ENCODE measurements around the gene PLD2.
"Not testable (repeated sequence)": the region's sequence is repeated elsewhere in the genome, so short reads cannot be mapped to it uniquely, and the experiment has no call there.

PLD2 gene

DNA sequence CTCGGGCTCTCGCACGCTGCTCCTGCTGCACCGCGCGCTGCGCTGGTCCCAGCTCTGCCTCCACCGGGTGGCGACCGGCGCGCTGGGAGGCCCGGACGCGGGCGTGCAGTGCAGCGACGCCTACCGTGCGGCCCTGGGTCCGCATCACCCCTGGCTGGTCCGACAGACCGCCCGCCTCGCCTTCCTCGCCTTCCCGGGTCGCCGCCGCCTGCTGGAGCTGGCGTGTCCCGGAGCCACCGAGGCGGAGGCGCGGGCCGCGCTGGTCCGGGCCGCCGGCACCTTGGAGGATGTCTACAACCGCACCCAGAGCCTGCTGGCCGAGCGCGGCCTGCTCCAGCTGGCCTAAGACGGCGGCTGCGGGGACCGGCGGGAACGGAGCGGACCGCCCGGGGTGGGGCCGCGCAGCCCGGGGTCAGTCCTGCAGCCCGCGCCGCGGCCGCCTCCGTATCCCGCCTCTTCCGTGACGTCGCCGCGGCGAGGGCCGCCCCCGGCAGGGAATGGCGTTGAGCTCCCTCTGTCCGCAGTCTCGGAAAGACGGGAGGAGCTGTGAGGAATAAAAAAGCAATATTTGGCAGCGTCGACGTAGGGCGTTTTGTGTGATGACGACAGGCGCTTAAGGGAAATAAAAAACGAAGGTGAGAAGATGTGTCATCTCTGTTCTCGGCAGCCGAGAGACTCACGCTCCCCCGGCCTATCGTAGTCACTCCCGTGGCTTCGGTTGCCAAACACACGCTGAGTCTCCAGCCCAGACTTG lies 16.8 kb upstream of the PLD2 start:
- DNase-seq: peak; percentile 80

DNA sequence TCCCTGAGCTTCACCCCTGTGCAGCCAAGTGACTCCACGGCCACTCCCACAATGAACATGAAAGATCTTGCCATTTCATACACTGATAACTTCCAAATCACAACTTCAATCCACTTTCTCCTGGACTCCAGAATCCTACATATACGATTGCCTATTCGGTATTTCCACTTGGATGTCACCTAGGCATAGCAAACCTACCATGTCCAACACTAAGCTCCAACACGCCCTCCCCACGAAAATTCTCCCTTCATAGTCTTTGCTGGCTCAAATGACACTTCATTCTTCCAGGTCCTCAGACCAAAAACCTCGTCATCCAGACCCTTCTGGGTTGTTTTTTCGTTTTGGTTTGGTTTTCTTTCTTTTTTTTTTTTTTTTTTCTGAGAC lies 16.3 kb upstream of the PLD2 start:
- no peak for DNase-seq

DNA sequence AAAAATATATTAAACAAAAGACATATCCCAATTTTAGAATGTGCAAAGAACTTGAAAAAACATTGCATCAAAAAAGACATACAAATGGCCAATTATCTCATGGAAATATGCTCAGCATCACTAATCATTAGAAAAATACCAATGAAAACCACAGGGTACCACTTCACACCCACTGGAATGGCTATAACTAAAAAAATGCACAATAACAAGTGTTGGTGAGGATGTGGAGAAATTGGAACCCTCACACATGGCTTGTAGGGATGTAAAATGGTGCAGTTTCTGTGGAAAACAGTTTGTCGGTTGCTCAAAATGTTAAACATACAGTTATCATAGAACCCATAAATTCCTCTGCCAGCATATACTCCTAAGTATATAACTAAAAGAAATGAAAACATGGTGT lies 11.8 kb upstream of the PLD2 start:
- no peak for DNase-seq

DNA sequence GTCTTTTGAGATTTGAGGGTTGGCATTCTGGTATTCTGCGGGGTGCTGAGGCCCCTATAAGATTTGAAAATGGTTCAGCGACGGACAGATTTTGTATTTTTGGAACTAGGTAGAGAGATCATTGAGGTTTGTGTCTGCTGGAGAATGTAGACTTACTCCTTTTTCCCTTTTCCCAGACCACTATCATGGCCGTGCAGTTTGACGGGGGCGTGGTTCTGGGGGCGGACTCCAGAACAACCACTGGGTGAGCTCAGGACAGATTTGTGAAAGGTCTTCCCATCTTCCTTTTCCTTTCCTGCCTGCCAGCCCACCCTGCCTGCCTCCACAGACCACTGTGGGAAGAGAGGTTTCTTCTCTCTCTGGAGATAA lies 10.4 kb upstream of the PLD2 start:
- DNase-seq: peak; percentile 50

DNA sequence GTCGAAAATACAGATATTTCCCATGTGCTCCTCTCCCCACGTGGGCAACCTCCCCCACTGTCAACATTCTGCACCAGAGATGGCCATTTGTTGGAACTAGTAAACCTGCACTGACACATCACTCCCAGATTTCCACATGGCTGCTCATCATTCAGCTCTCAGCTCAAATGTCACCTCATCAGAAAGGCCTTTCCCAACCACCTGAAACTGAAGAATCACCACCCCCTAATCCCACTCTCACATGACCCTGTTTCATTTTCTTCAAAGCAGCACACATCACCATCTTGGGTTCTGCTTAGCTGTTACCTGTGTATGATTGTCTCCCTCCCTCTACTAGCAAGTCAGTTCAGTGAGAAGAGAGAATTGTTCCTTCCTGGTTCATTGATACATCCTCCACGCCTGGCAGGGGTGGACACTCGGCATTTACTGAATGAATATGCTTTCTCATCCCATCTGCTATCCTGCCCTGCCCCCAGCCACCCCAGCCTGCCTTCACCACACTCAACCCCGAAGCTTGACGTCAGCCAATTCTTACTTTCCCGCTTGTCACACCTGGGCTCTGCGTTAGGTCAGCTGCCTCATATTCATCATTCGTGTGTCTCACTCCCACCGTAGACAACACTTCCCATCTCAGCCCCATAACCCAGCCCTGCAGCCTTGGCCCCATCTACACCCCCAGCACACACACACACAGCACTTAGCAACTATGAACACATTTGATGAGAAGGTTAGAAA lies 6.3 kb upstream of the PLD2 start:
- DNase-seq: no peak

DNA sequence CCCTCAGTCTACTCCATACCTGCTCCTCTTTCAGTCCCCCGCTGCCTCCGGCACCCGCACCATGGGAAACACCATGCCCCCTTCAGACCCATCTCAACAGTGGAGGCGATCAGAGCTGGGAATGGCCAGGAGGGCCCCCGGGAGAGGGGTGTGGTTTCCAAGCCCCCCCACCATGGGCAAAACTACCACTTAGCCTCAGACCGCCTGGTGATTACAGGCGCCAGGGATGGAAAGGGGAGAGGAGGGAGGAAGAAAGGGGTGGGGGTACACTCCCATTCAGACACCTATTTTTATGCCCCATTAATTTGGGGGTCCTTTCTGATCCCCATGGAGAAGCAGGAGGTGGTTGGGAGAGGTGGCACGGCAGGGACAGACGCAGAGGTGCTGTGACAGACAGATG lies 4.7 kb upstream of the PLD2 start, which contains the start of gene C17orf114:
C17orf114 (minus strand) TSS at position 101 of the 400 bp plus-strand sequence.
- no peak for DNase-seq

DNA sequence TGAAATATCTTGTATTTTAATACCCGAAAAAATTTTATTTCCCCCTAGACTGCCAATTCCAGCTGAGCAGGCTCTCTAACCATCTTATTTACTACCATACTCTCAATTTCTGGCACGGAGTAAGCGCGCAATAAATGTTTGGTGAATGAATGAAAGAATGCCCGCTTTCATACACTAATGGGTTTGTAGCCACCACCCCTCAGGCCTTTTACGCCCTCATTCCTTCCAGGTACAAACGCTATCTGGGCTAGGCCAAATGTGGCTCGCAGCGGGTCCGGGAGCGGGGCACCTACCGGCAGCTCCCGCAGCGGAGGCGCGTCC lies 536 bp upstream of the PLD2 start:
- no peak for DNase-seq

DNA sequence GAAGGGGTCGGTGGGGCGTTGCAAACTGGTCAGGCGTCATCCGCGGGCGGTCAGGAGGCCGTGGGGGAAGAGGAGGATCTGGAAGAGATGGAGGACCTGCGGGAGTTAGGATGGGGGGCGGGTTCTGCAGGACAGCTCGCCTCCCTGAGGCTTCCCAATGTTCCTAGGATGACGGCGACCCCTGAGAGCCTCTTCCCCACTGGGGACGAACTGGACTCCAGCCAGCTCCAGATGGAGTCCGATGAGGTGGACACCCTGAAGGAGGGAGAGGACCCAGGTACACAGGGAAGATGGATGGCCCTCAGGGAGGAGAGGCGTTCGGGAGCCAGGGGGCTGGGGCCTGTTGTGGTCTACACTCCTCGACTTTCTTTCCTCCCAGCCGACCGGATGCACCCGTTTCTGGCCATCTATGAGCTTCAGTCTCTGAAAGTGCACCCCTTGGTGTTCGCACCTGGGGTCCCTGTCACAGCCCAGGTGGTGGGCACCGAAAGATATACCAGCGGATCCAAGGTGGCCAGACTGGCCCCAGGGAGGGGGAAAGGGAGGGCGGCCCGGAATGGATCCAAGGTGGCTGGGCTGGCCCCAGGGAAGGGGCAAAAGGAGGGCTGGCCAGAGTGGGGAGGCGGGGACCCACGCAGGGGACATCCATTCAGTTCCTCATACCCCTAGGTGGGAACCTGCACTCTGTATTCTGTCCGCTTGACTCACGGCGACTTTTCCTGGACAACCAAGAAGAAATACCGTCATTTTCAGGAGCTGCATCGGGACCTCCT lies 839 bp downstream of the PLD2 start:
- DNase-seq: no peak

DNA sequence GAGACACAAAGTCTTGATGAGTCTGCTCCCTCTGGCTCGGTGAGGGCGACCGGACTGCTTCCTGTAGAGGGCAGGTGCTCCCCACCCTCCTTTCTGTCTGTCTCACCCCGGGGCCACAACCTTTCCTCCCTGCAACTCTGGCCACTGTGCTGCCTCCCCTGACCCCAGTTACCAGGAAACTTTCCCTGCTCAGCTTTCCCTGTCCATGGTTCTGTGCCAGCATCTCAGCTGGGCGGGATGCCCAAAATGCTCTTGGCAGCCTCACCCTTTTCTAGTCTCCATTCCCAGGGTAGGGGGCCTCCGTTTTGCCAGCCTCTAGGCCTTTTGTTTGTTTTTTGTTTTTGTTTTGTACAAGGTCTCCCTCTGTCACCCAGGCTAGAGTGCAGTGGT lies 1.4 kb downstream of the PLD2 start:
- DNase-seq: no peak

DNA sequence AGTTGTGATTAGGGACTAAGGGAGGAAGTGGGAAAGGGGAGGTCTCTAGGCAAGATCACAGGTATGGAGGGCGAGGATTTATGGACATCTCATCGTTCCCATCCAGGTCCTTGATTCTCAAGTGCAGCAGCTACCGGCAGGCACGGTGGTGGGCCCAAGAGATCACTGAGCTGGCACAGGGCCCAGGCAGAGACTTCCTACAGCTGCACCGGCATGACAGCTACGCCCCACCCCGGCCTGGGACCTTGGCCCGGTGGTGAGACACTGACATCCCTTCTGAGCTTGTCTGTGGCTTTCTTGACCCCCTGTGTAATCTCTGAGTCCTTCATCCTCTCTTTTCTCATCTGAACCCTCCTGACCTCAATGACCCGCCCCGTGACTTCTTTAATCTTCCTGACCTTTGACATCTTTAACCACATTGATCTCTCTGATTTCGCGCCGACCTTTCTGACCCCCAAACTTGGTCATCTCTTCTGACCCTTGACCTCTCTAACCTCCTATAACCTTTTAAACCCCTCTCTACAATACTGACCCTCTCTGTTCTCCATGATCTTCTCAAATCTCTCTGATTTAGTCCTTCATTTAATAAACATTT lies 3.8 kb downstream of the PLD2 start:
- DNase-seq: peak; percentile 57

DNA sequence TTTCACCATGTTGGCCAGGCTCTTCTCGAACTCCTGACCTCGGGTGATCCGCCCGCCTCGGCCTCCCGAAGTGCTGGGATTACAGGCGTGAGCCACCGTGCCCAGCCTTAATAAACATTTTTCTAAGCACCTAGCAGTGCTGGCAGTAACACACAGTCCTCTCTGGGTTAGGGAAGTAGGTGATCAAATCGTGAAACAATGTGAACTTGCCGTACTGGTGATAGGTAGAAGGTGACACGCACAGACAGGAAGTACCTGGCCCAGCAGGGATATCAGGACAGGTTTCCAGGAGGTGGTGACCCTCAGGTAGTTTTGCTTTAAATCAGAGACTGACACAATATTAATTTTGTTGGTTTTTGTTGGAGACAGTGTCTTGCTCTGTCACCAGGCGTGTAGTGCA lies 4.5 kb downstream of the PLD2 start:
- DNase-seq: no peak

DNA sequence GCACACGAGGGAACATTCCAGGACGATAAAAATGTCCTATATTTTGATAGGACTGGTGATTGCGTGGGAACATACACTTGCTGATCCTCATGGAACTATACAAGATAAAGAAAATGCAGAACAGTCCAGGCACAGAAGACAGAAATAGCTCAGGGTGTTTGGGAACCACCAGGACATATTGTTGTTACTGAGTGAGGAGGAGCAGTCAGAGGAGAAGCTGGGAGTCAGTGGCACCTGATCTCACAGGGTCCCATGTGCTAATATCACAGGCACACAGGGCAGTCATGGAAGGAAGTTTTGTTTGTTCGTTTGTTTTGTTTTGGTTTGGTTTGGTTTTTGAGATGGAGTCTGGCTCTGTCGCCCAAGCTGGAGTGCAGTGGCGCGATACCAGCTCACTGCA lies 5.7 kb downstream of the PLD2 start:
- no peak for DNase-seq

DNA sequence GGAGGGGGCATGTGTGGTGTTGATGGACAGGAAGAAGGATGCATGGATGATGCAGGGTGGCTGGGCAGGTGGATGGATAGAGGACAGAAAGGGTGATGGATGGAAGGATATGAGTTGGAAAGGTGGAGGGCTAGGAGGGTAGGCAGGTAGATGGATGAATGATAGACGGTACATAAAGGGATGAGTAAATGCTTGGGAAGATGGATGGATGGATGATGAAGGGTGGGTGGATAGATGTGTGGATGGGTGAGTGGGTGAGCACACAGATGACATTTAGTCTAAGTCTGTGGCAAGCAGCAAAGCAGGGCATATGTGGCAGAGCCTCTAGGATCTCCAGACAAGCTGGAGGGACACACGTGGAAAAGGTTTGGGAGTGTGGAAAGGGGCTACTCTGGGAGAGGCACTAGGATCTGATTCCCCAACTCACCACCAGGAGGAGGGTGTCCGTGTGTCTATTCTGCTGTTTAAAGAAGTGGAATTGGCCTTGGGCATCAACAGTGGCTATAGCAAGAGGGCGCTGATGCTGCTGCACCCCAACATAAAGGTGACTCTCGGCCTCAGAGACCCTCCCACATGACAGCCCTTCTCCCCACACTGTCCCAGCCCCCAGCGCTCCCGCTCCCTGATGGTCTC lies 8.2 kb downstream of the PLD2 start:
- peak; percentile 35 for DNase-seq

DNA sequence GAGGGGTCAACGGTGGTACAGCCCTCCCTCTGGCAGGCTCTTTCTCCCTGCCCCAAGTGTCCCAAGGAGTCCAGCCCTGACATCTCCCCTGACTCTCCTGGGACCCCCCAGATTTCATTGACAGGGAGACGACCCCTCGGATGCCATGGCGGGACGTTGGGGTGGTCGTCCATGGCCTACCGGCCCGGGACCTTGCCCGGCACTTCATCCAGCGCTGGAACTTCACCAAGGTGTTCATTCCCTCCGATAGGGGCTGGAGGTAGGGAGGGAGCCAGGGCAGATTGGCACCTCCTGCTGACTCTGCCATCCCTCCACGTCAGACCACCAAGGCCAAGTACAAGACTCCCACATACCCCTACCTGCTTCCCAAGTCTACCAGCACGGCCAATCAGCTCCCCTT lies 9.9 kb downstream of the PLD2 start:
- no peak for DNase-seq

DNA sequence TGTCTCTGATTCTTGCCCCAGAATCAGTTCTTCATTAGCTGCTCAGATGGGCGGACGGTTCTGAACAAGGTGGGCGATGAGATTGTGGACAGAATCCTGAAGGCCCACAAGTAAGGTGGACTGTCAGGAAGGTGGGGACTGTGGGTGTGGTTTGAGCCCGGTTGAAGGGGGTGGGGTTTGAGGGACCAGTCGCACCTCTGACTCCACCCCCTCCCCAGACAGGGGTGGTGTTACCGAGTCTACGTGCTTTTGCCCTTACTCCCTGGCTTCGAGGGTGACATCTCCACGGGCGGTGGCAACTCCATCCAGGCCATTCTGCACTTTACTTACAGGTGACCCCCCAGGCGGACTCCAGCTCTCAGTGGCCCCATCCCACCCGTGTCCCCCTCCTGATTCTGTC lies 11.3 kb downstream of the PLD2 start:
- no peak for DNase-seq

DNA sequence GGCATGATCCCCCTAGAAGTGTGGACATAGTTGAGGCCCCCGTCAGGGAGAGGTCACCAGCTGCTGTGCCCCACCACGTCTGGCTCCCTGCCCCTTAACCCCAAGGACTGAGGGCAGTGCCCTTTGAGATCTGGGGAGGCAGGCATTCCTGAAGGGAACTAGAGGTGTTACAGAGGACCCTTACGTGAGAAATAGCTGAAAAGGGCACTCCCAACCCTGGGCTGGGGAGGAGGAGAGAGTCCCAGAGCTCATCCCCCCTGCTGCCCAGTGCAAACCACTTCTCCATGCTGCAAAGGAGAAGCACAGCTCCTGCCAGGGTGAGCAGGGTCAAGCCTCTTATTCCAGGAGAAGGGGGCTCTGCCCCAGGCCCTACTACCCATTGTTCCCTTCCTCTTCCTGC lies 15.9 kb downstream of the PLD2 start:
- DNase-seq: no peak

DNA sequence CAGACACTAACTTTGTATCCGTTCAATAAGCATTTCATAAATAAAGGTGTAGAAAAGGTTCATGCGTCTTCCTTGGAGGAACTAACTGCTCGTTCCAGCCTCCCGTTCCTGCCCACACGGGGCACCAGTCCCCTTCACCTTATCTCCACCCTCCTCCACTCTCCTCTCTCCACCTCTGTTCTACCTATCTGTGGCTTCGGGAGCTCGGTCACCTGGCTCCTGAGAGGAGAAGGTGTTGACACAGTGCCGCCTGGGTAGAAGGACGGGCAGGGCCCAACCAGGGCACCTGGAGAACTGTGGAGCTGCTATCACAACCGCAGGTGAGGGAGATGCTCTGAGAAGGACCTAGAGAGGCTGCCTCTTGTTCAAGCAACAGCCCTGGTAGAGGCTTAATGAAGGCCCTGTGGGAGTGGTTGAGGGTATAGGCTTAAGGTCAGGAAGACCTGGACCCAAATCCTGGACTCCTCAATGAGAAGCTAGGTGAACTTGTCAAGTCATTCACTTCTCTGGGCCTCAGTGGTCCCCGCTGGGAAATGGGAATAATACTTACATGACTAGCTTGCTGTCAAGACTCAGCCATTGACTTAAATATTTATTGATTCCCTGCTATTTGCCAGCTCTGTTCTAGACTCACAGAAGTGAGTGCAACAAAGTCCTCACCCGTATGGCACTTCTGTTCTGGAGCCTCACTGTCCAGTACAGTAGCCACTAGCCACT lies 16.6 kb downstream of the PLD2 start:
- no peak for DNase-seq

DNA sequence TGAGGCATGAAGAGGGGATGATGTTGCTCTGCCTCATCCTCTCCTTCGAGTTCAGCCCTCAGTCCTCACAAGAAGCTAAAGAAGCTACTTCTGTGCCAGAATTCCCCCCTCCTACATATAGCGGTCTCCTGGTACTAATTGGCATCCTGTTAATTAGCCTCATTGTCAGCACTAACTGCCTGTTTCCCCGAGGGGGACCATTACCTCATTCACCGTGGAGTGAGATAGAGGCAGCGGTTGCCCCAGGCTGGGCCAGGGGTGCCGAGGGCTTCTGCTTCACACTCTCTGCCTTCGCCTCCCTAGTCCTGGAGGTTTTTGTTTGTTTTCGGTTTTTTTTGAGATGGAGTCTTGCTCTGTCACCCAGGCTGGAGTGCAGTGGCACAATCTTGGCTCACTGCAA lies 20.4 kb downstream of the PLD2 start:
- DNase-seq: no peak

DNA sequence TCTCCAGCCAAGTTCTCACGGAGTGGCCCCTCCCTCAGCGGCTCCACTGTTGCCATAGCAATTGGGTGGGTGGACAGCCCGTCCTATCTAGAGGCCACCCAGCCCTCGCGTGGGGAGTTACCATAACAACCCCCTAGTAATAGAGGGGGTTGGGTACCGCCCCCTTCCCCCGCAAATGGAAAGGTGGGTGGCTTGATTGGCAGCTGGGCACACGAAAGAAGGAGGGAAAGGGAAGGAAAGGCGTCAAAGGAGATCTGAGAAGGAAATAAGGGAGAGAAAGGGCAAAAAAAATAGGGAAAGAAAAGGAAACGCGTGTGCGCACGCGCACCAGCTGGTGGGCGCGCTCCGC lies 25.9 kb downstream of the PLD2 start:
- DNase-seq: not testable (repeated sequence)

DNA sequence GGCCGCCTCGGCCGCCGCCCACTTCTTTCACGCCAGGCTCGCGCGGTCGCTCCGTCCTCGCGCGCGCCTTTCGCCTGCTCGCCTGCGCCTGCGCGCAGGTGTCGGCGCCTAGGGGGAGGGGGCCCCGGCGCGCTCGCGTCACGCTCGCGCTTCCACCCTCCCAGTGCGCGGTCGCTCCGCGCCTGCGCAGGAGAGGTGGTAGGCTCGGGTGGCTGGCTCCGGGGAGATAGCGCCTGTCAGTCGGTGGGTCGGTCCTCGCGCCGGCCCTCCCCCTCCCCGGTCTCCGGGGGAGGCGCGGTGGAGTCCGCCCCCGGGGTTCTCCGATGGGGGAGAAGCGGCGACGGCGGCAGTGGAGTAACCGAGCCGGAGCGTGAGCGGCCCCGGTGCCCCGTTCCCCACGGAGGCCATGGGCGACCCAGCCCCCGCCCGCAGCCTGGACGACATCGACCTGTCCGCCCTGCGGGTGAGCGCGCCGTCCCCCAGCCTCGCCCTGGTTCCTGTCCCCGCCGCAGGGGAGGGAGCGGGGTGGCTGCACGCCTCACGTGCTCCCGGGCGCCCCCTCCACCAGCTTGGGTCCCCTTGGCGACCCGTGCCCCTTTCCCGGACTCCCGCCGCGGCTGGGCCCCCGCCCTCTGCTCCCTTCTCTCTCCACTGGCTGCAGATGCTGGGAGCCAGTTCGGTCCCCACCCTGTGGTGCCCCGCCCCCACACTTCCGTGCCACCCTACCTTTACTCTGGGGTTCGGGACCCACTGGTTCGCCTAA lies 26.4 kb downstream of the PLD2 start, which contains the start of gene MINK1:
MINK1 (plus strand) TSS at position 163 of the 763 bp plus-strand sequence; CDS start at position 407, 244 bp downstream.
- peak; percentile 95 for DNase-seq

DNA sequence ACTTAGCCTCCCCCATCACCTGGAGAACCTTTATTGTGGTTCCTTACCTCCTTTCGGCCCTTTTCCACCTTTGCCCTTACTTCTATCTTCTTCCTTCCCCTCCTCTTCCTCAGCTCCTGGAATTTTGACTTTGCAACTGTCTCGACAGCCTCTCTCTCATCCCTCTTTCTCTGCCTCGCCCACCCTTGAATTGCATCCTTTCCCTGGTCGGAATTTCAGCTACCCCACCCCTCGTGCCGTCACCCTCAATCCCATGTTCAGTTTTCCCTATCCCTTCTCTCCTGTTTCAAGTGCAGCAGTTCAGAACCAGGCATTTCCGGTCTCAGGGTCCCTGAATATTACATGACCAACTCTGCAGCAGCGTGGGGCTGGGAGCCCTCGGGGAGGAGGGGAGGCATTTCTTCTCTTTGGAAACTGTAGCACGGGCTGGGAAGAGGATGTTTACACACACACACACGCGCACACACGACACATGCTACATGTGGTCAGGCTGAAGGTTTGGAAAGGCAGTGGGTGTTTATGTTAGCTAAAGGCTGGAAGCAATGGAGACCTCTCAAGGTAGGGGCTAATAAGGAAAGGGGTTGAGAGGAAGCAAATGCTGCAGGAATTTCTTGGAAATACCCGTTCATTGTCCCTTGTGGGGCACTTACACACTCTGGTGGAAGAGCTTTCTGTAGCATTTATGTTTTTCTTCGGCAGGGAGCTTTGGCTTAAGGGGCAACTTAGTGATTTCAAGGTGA lies 27.2 kb downstream of the PLD2 start:
- DNase-seq: peak; percentile 34

Measured in hematopoietic multipotent progenitor cell treated with erythropoietin and hydrocortisone succinate and interleukin-3 and kit ligand, for 8 days (in vitro differentiated cells).